Left renal cortex interstitium (tissue), 4 donors: Measurements from ENCODE around the gene CYP24A1. TPM values are rescaled to one million over a fixed set of nuclear protein-coding genes. Genes with fewer than 3 reads are reported as not detected.

Experiments
- DNase-seq, 4 donors: peaks; one replicate each; pipeline ENCODE4 v3.0.0-alpha.2; 2013; ENCODE audit warnings: low read depth in 4 of 4, low spot score in 2 of 4, missing footprints in 1 of 4
- polyA plus RNA-seq, 4 donors: library from polyadenylated mRNA; unstranded; fragments of 120-200 nt; gene quantifications; one replicate each; pipeline ENCODE4 v1.2.1, GENCODE V29; 2013; ENCODE audit not compliant: insufficient read length in 4 of 4

The CYP24A1 gene
- polyA plus RNA-seq, 4 donors, result 0.89 to 3.6 (median 2.7) TPM

DNA sequence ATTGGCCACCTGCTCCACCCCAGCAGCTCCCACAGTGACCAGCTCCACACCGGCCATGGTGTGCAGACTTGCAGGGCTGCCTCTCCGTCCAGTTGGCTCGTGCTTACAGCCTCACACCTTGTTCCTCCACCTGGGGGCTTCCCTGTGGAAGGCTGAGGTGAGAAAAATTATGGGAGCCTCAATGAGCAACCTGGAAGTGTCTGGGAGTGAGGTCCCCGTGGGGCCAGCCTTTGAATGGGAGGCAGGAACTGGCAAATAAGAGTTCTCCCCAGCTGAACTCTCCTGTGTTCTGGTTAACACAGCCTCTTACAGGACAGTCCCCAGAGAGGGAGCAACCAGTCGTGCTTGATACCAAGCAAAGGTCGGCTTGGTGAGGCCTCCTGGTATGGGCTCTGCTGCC is 30.3 kb upstream of the CYP24A1 start:
- no peak for DNase-seq

DNA sequence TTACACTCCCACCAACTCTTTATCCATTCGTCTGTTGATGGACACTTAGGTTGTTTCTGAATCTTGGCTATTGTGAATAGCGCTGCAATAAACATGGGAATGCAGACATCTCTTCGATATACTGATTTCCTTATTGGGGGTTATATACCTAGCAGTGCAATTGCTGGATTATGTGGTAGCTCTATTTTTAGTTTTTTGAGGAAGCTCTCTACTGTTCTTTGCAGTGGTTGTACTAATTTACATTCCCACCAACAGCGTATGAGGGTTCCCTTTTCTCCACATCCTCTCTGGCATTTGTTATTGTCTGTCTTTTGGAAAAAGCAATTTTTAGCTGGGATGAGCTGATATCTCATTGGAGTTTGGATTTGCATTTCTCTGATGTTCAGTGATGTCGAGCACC is 29.5 kb upstream of the CYP24A1 start:
- no peak for DNase-seq

DNA sequence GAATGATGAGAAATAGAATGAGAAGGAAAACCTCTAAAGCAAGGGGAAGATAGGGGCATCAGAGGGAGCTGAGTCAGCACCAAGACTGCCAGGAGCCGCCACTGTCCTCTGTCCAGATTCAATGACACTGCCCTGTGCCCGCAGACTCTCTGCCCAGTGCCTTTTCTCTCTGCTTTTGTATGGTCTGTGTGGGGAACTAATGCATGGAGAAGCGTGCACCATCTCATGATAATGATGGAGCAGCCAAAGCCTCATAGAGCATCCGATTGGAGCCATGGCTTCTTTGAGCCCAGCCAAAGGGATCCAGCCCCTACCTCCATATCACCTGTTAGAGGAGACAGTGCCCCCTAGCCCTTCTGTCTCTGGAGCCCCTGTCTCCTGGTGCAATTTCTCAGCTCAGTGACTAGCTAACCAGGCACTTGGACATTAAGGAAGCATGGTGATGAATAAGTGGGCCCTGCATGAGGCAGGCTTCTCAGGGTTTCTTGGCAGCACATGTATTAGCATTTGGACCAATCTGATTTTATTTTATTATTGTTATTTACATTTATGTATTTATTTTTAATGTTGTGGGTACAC is 27.6 kb upstream of the CYP24A1 start:
- DNase-seq, result no peak

DNA sequence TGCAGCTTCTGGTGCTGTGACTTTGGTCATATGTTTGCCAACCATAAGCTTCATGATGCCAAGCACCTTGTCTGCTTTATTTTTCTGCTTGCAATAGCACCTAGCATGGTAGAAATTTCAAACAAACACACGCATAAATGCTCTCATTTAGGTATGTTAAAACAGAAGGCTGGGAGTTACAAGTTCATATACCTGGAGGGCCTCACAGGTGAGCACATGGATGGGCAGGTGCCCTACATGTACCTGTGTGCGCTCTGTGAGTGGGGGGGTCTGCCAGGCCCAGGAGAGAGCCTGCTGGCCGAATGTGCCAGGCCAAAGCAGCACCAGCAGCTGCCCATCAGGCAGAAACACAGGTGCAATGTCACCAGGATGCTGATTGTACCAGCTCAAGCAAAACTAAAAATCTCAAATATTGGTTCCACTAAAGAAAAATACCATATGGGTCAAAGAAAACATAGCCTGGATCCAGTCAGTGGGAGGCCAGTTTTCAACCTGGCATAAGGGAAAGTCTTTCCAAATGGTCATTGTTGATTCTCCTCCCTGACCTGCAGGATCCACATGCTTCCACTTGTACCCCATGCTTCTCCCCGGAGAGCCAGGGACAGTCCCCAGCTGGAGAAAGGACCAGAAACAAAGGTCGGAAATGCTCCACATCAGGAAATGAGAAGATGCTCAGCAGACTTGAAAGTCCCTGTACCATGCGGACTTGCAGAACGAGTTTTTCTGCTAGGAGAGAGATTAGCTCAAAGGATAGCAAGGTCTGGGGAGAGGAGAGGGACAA is 26.9 kb upstream of the CYP24A1 start:
- no peak for DNase-seq

DNA sequence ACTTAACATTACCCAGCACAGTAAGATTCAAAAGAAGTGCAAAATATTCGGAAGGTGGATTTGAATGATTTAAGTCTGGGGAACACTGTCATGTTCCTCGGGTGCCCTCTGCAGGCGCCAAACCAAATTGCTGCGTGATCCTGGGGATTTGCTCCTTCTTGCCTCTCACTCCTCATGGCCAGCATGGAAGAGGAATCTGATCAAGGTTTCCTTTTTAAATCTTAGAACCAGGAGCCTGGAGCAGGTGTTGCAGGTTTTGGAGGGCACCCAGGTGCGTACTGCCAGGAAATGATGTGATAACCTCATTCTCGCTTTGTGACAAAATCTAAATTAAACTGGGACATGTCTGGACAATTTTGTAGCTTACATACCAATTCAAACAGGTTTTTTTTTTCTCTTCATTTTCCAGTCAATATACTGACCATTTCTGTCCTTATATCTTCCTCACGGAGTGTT is 26.0 kb upstream of the CYP24A1 start:
- peak in 3 of 4 donors; percentile 27 to 56 (median 48) for DNase-seq

DNA sequence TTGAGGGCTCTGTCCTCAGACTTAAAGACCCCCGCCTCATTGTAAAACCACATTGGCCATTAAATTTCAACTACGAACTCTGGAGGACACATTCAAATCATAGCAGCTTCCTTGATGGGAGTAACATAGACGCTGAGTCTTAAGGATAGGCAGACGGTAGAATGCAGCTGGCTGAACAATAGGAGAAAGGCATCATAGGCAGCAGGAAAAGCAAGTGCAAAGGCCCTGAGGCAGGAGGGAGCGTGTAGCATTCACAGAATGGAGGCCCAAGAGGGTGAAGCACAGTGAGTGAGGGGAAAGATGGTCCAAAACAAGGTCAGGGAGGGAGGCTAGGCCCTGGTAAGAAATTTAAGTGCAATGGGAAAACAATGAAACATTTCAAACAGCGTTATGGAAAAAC is 25.5 kb upstream of the CYP24A1 start:
- no peak for DNase-seq

DNA sequence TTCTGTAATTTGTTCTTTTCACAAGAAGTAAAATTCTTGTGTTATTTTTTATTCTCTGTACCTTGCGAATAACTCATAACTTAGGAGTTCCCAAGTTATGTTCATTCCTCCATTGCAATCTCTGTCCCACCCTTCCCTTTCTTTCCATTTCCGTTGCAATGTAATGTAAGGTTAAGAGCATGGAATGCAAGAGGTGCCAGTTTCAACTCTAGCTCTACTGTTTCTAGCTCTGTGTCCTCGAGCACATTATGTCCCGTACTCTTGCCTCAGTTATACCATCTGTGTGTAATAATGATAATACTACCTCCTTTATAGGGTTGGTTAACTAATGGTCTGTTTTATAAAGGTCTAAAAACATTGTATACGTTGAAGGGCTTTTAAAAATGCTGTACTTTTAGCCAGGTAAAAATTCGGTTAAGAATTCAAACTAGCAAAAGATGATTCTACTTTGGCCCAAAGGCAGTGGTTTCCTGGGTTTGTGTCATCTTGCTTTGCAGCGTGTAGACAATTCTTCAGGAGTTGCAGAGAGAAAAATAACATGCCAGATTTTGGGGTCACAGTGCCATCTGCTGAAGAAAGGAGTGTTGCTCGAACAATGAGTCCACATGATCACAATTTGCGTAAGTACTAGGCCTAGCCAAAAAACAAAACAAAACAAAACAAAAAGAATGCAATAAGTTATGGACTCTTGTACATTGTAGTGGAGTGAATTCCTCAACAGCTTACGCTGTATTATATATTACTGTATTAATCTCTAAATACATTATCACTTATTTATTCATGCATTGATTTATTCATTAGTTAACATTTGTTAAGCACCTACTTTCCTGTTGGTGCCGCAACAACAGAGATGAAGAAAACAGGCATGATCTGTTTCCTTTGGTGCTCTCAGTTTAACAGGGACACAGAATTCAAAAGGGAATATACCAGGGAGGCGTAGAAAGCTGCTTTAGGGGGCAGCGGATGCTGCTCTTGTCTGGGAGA is 24.1 kb upstream of the CYP24A1 start:
- DNase-seq, result no peak

DNA sequence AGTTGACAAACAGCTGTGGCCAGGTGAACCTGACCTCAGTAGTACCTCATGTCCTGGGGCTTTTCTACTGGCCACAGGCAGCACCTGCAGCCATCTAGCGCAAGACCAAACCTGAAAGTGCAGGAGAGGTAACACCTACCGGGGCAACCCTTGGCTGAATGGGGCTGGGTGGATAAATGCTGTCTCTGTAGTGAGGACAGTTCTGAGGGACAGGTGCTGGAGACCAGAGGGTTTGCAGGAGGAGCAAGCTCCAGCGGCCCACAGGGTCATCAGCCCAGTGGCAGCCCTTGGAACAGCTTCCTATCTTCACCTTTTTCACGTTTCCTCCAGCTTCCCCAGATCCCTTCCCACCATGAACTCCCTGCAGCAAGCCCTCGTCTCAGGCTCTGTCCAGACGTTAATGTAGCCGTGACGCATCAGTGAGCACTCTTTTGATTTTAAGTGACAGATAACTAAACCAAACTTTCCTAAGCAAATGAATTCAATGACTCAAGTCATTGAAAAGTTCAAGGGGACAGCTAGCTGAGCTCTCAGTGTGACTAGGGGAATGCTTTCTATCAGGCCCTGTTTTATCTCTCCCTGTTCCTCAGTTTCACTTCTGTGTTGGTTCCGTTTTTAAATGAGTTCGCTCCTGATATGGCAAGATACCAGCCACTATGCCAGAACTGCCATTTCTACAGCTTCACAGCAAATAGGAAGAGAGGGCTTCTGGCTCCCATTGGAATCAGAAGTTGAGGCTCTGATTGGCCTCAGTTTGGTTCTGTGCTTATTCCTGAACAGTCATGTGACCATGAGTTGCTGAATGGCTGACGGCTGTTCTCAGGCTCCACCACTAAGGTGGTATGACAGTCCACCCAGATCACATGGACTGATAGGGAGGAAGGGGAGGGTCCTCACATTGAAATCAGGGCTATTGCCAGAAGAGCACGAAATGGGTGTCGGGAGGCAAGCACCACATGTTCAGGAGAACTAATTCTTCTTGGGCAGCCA is 22.0 kb upstream of the CYP24A1 start:
- no peak for DNase-seq

DNA sequence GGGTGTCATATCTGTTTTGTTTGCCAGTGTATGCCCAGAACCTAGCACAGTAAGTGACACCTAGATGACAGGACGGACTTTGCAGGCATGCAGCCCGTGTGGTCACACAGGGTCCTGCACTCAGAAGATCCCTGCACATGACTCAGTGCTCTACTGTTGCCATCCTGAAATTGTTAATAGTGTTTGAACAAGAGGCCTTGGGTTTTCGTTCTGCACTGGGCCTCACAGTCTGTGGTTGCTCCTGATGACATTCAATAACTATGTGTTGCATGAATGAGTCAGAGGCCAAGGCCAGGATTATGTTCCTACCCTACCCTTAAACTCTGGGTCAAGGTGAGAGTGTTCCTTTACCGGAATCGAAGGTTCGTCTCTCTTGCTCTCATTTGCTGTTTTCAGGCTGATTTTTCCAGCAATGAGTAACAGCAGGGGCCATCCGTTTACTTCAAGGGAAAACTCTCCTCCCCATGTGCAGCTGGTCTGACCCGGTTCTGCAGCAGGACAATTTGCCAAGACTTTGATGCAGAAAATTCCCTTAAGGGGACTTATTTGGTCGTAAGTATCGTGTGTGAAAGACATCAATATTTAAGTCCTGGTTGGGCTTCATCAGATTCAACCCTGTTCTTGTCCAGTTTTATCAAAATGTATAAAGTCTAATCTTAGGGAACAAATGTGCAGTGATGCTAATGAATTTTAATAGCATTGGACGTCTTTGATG is 21.1 kb upstream of the CYP24A1 start:
- no peak for DNase-seq

DNA sequence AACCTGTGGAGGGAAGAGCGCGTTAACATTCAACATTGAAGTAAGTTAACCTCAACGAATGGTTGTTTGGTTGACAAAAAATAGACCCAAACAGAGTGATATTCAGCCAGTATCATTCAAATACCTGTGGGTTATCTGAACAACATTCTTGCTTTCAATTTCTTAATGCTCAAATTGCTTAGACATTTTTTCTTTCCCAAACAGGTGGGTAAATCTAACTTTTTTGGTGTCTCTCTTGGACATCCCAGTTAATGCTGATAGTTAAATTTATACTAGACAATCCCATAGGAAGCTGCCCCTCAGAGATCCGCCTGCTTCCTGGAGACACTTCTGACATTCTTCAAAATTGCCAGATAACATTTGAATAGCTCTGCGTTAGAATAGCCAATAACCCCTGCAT is 20.0 kb upstream of the CYP24A1 start:
- no peak for DNase-seq

DNA sequence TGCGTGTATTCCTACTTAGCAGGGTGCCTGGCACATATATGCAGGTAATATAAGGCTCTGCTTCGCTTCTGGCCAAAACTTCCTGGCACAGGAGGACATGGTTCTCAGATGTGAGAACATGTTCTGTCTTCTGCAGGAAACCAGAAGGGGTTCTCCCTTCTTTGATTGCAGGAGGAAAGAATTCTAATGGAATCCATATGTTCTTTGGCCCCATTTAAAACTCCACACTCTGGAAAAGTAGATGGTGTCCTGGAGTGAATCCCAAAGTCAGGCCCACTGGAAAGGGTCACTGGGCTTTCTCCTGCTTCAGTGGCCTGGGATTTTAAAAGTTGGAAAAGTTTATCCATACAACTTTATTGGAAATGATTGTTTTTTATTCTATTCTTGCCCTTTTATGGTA is 16.4 kb upstream of the CYP24A1 start:
- no peak for DNase-seq

DNA sequence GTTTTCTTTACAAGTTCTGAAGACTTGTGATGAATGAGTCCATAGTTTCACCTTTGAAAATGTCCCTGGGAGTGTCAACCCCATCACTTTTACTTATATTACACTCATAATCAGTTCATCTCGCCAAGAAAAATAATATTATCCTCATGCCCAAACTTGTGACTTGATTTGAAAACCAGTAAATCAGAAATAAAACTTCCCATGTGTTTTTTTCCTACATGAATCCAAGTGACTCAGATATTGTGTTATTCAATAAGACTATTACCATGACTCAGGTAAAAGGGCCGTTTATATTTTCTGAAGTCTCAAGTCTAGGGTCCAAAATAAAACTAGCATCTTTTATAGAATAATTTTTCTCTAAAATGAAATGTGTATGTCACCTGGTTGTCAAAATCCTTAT is 15.8 kb upstream of the CYP24A1 start:
- DNase-seq, result no peak

DNA sequence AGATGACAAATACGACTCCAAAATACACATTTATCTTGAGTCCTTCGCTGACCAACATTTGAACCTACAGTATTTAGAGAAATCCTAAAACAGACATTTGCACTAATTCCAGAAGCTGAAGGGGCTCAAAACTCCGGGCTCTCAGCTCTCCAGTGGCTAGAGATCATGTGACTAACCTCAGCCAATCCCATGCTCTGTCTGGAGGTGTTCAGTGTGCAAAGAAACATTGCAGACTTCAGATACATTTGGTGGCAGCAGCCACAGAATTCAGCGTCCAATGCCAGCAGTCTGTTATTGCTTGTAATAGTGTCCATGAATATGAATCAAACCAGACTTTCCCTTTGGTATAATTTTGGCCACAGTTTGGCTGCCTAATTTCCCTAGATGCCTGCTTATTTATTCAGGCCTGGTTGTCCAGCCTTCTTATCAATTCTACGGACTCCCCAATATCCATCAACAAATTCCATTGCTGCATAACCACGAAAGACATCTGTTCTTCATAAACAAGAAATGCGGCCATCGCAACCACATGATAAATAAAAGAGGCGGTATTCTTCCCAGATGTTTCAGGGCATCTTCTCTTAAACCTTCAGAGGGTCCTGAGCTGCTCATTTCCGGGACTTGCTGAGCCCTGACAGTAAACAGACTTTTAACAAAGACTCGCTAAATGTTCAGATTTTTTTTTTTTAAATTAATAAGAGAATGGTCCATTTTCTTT is 14.5 kb upstream of the CYP24A1 start:
- no peak for DNase-seq

DNA sequence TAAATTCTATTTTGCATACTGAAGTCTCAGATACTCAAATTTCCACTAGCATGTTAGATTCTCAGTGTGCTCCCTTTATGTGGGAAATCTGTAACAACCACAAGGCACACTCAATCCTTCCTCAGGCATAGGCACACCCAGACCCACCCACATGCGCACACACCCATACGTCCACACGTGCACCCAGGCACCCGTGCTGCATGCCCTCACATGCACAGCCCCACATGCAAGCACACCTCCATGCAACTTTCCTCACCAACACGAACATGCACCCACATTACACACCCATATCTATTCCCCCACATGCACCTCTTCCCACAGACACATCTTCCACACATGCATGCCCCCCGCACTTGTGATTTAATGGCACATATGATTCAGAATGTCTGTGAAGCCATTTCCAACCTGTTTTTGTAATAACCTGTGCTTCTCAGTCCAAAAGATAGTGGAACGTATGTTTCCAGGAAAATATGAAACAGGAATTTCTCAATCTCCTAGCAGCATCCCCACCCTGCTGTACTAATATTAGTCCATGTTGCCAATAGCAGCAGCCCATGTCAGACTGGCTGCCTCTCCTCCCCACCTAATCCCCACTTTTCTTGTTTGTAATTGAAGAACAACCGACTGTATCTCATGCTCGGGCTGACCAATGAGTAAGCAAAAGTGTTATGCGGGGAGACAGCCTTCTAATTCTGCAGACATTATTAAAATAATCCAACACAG is 11.3 kb upstream of the CYP24A1 start:
- DNase-seq, result no peak

DNA sequence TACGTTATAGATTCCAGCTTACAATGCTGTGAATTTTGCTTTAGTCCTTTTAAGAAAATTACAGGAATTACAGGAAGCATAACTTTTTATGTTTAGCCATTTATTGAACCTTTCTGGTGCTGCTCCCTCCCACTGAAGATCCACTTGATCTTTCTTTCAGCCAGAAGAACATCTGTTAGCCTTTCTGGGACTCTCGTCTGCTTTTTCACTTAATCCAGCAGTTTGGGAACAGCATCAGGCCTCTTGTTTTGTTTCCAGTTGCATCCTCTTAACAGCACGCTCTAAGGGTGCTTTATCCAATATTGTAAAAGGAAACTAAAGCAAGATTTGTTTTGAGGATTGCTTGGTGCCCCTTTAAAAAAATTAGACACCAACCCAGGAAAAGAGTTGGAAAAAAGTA is 10.3 kb upstream of the CYP24A1 start:
- no peak for DNase-seq

DNA sequence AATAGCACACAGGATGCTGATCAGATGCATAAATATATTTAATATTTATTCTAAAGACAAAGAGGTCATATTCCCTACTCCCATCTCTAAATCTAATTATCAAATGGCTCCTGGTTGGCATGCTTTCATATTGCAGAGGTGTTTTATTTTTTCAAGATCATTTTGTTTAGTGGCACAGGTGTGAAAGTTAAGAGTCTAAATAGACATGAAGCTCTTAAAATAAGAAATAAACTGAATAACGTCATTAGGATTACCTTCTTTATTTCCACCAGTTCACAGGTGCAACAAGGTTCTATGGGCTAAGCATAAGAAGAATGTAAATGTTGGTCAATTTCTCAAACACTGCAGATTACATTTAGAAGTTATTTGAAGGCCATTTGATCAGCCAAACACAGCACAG is 7.1 kb upstream of the CYP24A1 start:
- no peak for DNase-seq

DNA sequence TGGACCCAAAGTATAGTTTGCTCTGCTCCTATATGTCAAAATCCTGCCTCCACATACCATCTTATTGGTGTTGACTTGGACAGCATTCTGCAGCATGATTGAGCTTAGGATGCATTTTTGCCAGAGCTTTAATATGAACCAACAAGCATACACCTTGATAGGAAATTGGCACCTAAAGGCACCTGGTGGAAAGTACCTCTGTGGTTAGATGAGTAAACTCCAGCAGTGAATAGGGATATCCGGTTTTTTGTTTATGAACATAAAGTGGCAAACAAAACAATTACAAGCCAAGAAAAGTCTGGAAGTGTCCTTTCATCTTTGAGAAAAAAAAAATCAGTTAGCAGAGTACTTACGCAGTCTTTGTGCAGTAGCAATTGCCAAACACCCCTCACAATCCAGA is 6.2 kb upstream of the CYP24A1 start:
- DNase-seq, result no peak

DNA sequence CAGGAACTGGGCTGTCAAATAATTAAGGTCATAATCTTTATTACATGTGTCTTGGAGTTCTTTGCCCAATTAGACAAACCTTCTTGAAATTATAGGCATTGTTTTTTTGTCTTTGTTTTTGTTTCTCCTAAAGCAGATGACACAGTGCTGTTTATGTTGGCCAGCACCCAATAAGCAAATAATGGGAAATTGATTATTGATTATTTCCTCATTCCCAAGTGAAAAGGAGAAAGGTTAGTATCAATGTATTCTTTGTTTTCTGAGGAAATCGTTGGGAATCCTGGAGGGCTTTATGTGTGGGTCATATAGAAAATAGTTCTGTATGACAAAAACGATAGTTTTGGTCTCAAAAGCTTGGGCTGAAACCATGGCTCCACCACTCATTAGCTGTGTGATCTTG is 4.5 kb upstream of the CYP24A1 start:
- no peak for DNase-seq
